NK-92 treated with Interleukin-12 subunit alpha and Interleukin-12 subunit beta, amount 100 ng/mL, for 24 hours (cell line): ENCODE data around the gene KRT85.

Experiments
- DNase-seq: peaks from one replicate; lab custom pipeline; 2025; lab: John Stamatoyannopoulos, UW

The KRT85 gene

GRCh38 chr12:52323416-52324152 is 43.7 kb downstream of the KRT85 start:
- no peak for DNase-seq

DNA sequence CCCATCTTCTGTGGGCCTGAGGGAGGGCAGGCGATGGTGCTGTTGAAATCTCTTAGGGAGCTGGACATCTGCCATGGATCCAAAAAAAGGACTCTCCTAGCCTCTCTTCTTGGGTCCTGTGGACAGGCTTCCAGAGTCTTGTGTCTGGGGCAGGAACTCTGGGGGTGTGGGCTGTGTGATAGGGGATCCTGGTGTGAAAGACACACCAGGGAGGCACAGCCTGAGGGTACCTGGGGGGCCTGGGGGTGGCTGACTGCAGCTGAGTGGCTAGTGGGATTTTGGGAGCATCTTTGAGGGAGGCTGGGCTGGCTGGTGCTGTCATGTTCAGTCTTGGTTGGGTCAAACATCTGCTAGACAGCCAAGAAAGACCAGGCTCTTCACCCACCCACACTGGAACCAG is 44.3 kb downstream of the KRT85 start:
- no peak for DNase-seq

- no peak for DNase-seq
Measured at GRCh38 chr12:52322069-52322468, 45.2 kb downstream of the KRT85 start.

DNA sequence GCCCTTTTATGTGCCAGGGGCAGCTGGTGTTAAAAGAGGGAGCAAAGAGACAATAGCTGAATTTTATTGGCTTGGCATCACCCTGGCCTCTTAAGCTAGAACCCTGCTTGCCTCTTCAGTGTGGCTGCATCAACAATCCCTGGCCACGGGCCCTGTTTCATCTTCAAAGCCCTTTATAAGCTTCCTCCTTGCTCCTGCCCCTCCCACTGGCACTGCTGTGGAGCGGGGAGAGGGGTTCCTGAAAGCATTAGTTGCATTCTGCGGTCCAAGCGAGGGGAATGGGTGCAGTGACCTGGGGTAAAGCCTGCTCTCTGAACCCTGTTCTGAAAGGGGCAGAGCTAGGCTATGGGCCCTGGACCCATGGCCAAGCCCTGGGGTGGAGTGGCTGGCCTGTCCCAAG is 45.9 kb downstream of the KRT85 start:
- DNase-seq, result no peak

DNA sequence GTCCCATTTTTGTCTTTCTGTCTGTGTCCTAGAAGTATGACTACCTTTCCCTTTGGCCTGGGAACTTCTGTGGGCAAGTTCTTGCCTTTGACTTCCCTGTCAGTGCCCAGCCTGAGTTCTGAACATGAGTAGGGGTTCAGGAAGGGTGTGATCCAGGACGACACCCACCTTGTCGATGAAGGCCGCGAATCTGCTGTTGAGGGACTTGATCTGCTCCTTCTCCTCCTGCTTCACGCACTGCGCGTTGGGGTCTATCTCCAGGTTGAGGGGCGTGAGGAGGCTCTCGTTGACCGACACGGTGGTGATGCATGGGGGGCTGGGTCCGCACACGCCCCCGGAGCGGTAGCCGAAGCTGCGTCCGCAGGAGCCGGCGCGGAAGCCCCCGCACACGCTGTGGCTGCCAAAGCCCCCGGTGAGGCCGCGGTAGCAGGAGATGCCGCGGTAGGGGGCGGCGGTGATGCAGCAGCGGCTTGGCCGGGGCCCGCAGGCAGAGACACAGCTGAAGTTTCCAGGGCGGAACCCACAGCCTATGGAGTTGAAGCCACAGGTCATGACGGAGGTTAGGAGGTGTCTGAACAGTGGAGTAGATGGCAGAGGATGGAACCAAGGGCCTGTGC is 46.4 kb downstream of the KRT85 start, which contains the start of gene KRT83:
TSS of gene KRT83 (minus strand) at position 615 of the 617 bp plus-strand sequence. CDS start at position 552, 63 bp downstream.
- DNase-seq, result no peak

GRCh38 chr12:52319097-52319496 is 48.2 kb downstream of the KRT85 start:
- no peak for DNase-seq

DNA sequence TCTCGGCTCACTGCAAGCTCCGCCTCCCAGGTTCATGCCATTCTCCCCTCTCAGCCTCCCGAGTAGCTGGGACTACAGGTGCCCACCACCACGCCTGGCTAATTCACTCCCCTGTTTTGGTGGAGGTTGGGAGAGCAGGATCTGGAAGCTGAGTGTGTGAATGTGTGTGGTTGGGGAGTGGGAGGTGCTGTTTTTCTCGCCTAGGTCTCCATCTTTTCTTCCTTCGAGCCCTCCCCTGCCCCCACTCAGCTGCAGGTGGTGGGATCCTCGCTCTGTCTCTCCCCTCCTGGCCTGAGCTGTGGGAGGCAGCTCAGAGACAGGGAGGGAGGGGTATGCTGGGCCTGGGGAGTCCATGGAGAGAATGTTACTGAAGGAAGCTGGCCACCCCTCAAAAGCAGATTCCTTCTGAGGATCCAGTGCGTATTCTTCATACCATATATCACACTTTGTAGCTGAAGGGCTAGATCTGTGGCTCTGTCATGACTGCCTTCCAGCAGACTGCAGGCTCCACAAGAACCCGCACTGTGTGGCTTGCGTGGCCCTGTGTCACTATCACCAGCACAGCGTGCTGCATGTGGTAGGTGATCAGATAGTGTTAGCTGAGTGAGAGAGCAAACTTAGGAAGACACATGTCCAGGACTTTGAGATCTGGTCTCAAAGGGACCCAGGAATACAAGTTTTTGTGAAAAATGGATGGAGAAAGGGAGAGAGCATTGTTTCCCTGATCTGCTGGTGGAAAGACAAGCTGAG is 48.9 kb downstream of the KRT85 start:
- DNase-seq, result no peak

DNA sequence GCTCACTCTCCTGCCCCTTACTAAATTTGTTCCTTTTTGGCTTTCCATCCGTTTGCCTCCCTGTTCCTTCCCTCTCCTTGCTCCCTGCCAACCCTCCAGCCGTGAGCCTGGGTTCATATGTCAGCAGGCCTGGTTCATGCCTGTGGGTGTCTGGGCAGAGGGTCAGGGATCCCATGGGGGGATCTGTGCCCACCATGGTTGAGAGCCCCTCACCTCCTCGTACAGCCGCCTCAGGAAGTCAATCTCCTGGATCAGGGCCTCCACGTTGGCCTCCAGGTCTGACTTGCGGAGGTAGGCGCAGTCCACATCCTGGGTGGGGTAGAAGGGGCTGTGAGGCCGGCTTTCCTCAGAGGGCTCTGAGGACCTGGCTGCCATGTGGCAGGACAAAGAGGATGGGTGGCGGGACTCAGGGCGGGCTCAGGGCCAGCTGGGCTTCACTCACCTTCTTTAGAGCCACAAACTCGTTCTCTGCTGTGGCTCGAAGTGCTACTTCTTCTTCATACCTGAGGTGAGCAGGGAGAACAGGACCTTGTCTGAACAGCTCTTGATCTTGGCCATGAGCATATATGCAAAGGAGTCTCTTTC is 49.7 kb downstream of the KRT85 start:
- DNase-seq, result no peak

DNA sequence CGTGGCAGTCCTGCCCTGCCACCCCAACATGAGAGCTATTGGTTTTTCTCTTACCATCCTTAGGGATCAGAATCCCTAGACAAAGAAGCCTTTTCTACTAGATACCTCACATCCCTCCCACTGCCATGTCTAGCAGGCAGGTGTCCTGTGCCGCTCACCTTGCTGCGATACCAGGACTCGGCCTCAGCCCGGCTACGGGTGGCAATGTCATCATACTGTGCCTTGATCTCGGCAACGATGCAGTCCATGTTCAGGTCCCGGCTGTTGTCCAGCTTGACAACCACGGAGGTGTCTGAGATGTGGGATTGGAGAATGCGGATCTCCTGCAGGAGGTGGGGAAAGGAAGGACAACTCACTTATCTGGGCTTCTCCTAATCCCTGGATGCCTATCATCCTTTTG is 50.6 kb downstream of the KRT85 start:
- DNase-seq, result no peak

DNA sequence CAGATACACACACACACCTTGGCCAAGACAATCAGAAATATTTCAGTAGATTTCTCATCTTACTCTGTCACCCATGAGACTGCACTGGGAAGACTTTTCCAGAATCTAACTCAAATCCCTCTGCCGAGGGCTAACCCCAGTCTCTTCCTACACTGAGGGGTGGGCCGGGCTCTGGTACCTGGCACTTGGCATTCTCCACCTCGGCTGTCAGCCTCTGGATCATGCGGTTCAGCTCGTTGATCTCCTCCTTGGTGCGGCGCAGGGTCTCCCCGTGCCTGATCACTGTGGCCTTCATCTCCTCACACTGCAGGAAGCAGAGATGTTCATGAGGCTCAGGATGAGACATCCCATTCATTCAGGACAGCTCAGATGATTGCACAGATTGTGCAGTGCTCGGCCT is 51.0 kb downstream of the KRT85 start:
- DNase-seq, result no peak

GRCh38 chr12:52315721-52316120 is 51.6 kb downstream of the KRT85 start:
- DNase-seq, result peak; percentile 24

- no peak for DNase-seq
Measured at GRCh38 chr12:52314511-52314910, 52.8 kb downstream of the KRT85 start.

DNA sequence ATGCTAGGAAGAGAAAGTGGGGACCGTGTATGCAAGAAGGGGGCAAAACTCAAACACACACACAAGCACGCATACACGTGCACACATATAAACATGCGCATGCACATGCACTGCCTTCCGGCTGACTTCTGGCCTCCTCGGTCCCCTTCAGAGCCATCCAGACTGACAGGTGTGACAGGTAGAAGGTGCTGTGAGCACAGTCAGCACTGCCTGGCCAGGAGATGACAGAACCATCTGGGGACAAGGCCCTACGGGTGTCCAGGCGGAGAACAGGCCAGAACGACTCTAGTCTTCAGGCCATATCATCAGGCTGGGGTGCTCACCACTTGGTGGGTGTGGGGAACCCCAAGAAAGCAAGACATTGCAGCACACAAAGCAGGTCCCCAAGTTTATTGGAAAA is 53.4 kb downstream of the KRT85 start:
- DNase-seq, result no peak

GRCh38 chr12:52313461-52313860 is 53.8 kb downstream of the KRT85 start:
- no peak for DNase-seq

- no peak for DNase-seq
Measured at GRCh38 chr12:52312086-52312485, 55.2 kb downstream of the KRT85 start.

GRCh38 chr12:52311285-52311648 is 56.0 kb downstream of the KRT85 start:
- no peak for DNase-seq

DNA sequence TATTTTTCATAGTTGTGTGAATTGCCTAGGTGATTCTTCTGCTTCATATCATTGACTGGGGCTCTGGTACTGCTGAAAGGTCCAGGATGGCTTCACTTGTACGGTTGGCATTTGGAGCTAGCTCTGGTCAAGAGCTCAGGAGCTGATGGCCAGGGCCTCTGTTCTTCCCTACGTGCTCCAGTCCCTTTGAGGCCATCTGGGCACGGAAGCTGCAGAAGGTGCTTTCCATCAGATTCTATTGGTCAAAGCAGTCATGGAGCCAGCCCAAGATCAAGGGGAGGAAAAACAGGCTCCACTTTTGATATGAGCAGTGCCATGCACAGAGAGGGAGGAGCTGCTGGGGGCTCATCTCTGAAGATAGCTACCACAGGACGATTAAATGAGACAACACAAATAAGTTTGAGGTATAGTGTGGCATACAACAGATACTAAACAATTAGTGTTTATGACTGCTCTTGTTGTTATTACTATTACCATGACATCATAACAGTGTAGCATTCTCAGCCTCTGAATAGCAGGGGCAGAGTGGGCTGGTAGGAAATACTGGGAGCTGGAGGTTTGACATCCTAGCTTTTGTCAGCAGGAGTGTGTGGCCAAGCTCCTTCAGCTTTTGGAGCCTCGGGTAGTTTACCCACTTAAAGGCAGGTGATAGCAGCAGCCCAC is 56.5 kb downstream of the KRT85 start:
- no peak for DNase-seq
